Stomach (tissue), 9 donors: ENCODE results near the gene PWP1. TPM values are rescaled to one million over a fixed set of nuclear protein-coding genes. Genes with fewer than 3 reads are reported as not detected.

Source experiments
- DNase-seq, 2 donors: peaks; one replicate each; pipeline versions ENCODE4 v3.0.0 to v3.0.0-alpha.2; 2013 to 2019
- H3K27ac ChIP-seq, 5 donors: fragments of 200-600 bp in 4 of 5; sonication (generic) in 4 of 5; one replicate each; pipeline ENCODE4 v1.5.1; 2013 to 2019; ENCODE audit warnings: mild to moderate bottlenecking in 1 of 5, moderate library complexity in 1 of 5
- H3K27me3 ChIP-seq, 3 donors: fragments of 200-600 bp; sonication (generic); one replicate each; pipeline ENCODE4 v1.5.1; 2017 to 2019; ENCODE audit warnings: mixed run types in 1 of 3
- H3K36me3 ChIP-seq, 4 donors: fragments of 200-600 bp; sonication (generic); 1 replicate in 3 of 4; 2 replicates in 1 of 4; pipeline ENCODE4 v1.5.1; 2016 to 2019
- H3K4me1 ChIP-seq, 4 donors: fragments of 200-600 bp; sonication (generic); one replicate each; pipeline ENCODE4 v1.5.1; 2016 to 2019
- H3K4me3 ChIP-seq, 4 donors: fragments of 200-600 bp; sonication (generic) in 3 of 4; one replicate each; pipeline ENCODE4 v1.5.1; 2016 to 2019; ENCODE audit warnings: mild to moderate bottlenecking in 1 of 4
- H3K9me3 ChIP-seq, 4 donors: fragments of 200-600 bp; sonication (generic); one replicate each; pipeline ENCODE4 v1.5.1; 2016 to 2019
- CTCF ChIP-seq, 7 experiments: fragments of 450-650 bp in 4 of 7; fragments of 200-600 bp in 3 of 7; sonication (generic) in 3 of 7; IDR thresholded peaks; one replicate each; pipeline ENCODE4 v1.5.1; 2016 to 2019; ENCODE audit warnings: antibody characterized with exemption in 7 of 7, control low read depth in 2 of 7, mild to moderate bottlenecking in 1 of 7
- EP300 ChIP-seq: sonication (generic); formaldehyde crosslinking; IDR thresholded peaks from one replicate; pipeline ENCODE4 v1.6.1; 2017; ENCODE audit warnings: antibody characterized with exemption
- POLR2A ChIP-seq, 4 donors: fragments of 450-650 bp; IDR thresholded peaks; one replicate each; pipeline ENCODE4 v1.6.1; 2016; ENCODE audit warnings: antibody characterized with exemption in 4 of 4, control low read depth in 2 of 4, mild to moderate bottlenecking in 1 of 4, moderate library complexity in 1 of 4
- POLR2AphosphoS5 ChIP-seq, 3 donors: sonication (generic); formaldehyde crosslinking; IDR thresholded peaks; one replicate each; pipeline ENCODE4 v1.6.1; 2016; ENCODE audit warnings: antibody characterized with exemption in 3 of 3
- WGBS, 5 donors: extraction: QIAGEN DNeasy Blood & Tissue Kit in 3 of 5; methylation state at CpG; one replicate each; pipeline versions ENCODE4 v1.1.5 to v1.1.7; 2013 to 2018; 5-methylcytosine and 5-hydroxymethylcytosine counted together
- intact Hi-C: fragments of 100-400 bp; cut with DNase I; formaldehyde crosslinking; loops from one replicate; pipeline ENCODE4 v1.15.1; 2023; ENCODE audit warnings: low total_unique reads
- polyA plus RNA-seq, 3 donors: library from polyadenylated mRNA; stranded (reverse); fragments of 200-250 nt; gene quantifications; one replicate each; pipeline ENCODE4 v1.2.3, GENCODE V29; 2013
- total RNA-seq, 5 donors: library from RNA; depleted of rRNA; stranded (reverse); fragments of >200 nt; gene quantifications; one replicate each; pipeline versions ENCODE4 v1.1.0 to v1.2.3, GENCODE V29; 2014 to 2016
- donor health status: healthy with polysubstance abuse.
- donor health status: Bipolar disorder and iron deficiency.
- donor health status: healthy.

The PWP1 gene
- total and polyA plus RNA-seq, 8 donors, result 19.4 to 101 (median 41.2) TPM

- H3K4me1 ChIP-seq, result no peaks in the 10 kb centered on the region
- no peak overlapping the region for H3K27ac ChIP-seq
- no peak for TF ChIP-seq CTCF (IDR thresholded peaks at IDR 0.05)
- no peak for TF ChIP-seq POLR2A (IDR thresholded peaks at IDR 0.05)
- TF ChIP-seq EP300, result no peak
- TF ChIP-seq POLR2AphosphoS5 (IDR thresholded peaks at IDR 0.05), result no peak
- no peak overlapping the region for H3K4me3 ChIP-seq
- H3K27me3 ChIP-seq, result no peaks in the 10 kb centered on the region
- intact Hi-C loops, result no loop called here
- WGBS, 5 donors, result 85 to 97% (median 91%) methylated on average over 2 of the region's 2 CpGs
- no peak for DNase-seq
- peaks cover 62 to 90% (median 87%) of the 10 kb centered on the region in 4 donors for H3K36me3 ChIP-seq
- no peaks in the 10 kb centered on the region for H3K9me3 ChIP-seq
Observed at GRCh38 chr12:107735763-107736162, 50.2 kb downstream of the PWP1 start.

- Histone ChIP-seq H3K27me3 (no peaks in the 10 kb centered on the region), H3K4me1 (peaks cover 0 to 6% (median 0%) of the 10 kb centered on the region in 4 donors), H3K36me3 (peaks cover 73 to 100% (median 98%) of the 10 kb centered on the region in 4 donors), H3K4me3 (no peak overlapping the region), H3K27ac (no peak overlapping the region), H3K9me3 (no peaks in the 10 kb centered on the region)
- TF ChIP-seq EP300 (no peak), POLR2A (IDR thresholded peaks at IDR 0.05) (no peak), POLR2AphosphoS5 (IDR thresholded peaks at IDR 0.05) (no peak), CTCF (IDR thresholded peaks at IDR 0.05) (no peak)
- WGBS, 5 donors, result 82 to 93% (median 91%) methylated on average over 4 of the region's 4 CpGs
- peak in 1 of 2 donors; percentile 15 for DNase-seq
- intact Hi-C loops, result no loop called here
Observed at GRCh38 chr12:107736914-107737313, 51.3 kb downstream of the PWP1 start.

DNA sequence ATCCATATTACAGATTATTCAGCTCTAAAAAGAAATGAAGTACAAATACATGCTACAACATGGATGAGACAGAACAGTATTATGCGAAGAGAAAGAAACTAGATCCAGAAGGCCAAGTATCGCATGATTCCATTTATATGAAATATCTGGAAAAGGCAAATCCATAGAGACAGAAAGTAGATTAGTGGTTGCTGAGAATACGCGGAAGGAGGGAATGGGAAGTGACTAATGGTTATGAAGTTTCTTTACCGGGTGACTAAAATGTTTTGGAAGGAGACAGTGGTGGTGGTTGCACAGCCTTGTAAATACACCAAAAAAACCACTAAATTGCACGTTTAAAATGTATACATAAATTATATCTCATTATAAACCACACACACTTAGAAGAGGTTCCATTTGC is 62.9 kb downstream of the PWP1 start:
- intact Hi-C loops, result no loop called here
- Histone ChIP-seq H3K4me1 (peaks cover 0 to 18% (median 7%) of the 10 kb centered on the region in 4 donors), H3K36me3 (peaks cover 49 to 96% (median 95%) of the 10 kb centered on the region in 4 donors), H3K27ac (no peak overlapping the region), H3K27me3 (no peaks in the 10 kb centered on the region), H3K9me3 (no peaks in the 10 kb centered on the region), H3K4me3 (no peak overlapping the region)
- WGBS, 5 donors, result 81 to 87% (median 84%) methylated on average over 6 of the region's 6 CpGs
- no peak for TF ChIP-seq CTCF (IDR thresholded peaks at IDR 0.05)
- no peak for TF ChIP-seq POLR2AphosphoS5 (IDR thresholded peaks at IDR 0.05)
- TF ChIP-seq POLR2A (IDR thresholded peaks at IDR 0.05), result no peak
- TF ChIP-seq EP300, result no peak
- DNase-seq, result no peak

GRCh38 chr12:107749083-107749482 is 63.5 kb downstream of the PWP1 start:
- no peak for DNase-seq
- Histone ChIP-seq H3K4me1 (peaks cover 0 to 18% (median 7%) of the 10 kb centered on the region in 4 donors), H3K27ac (no peak overlapping the region), H3K27me3 (no peaks in the 10 kb centered on the region), H3K36me3 (peaks cover 48 to 96% (median 95%) of the 10 kb centered on the region in 4 donors), H3K9me3 (no peaks in the 10 kb centered on the region), H3K4me3 (no peak overlapping the region)
- intact Hi-C loops, result no loop called here
- TF ChIP-seq EP300, result no peak
- TF ChIP-seq POLR2AphosphoS5 (IDR thresholded peaks at IDR 0.05), result no peak
- TF ChIP-seq CTCF (IDR thresholded peaks at IDR 0.05), result no peak
- TF ChIP-seq POLR2A (IDR thresholded peaks at IDR 0.05), result no peak
- WGBS, 5 donors, result 89 to 97% (median 95%) methylated on average over 1 of the region's 1 CpG
